ENCODE measurements around the gene FTO.

The FTO gene

DNA sequence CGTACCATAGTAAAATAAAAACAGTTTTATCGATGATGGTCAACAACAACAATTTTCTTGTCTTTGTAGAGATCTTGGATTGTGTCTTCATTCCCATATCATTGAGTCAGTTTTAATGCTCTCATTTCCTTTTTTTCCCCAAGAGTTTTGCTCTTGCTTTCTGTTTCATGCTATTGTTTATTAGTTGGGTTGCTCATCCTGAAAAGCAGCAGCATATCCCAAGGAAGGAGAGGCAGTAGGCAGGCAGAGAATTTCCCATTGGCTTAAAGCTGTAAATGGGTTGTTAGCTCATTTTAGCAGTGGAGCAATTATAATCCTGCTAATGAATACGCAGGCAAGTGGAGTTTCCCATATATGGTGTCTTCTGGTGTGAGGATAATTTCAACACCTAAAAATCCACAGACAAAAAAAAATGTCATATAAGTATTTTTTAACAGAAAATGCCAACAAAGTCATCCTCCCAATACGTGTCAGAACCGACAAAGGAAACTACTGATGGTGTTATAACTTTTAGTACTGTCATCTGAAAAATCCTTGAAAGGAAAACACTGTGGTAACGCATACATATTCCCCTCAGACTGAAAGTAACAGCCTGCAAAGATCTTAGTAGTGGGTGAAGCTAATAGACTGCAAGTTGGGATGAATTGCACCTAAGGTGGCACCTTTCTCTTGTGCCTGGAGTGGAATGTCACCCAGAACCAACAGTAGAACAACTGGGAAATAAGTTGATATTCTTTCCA is 218.3 kb downstream of the FTO start:
- H3K4me3 ChIP-seq (ENCODE audit: low read depth, low read length), result no peak overlapping the region
- TF ChIP-seq, protein P1, sequence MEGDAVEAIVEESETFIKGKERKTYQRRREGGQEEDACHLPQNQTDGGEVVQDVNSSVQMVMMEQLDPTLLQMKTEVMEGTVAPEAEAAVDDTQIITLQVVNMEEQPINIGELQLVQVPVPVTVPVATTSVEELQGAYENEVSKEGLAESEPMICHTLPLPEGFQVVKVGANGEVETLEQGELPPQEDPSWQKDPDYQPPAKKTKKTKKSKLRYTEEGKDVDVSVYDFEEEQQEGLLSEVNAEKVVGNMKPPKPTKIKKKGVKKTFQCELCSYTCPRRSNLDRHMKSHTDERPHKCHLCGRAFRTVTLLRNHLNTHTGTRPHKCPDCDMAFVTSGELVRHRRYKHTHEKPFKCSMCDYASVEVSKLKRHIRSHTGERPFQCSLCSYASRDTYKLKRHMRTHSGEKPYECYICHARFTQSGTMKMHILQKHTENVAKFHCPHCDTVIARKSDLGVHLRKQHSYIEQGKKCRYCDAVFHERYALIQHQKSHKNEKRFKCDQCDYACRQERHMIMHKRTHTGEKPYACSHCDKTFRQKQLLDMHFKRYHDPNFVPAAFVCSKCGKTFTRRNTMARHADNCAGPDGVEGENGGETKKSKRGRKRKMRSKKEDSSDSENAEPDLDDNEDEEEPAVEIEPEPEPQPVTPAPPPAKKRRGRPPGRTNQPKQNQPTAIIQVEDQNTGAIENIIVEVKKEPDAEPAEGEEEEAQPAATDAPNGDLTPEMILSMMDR (IDR thresholded peaks at IDR 0.05; ENCODE audit: borderline replicate concordance, insufficient read depth, low read depth, low read length), result no peak

DNA sequence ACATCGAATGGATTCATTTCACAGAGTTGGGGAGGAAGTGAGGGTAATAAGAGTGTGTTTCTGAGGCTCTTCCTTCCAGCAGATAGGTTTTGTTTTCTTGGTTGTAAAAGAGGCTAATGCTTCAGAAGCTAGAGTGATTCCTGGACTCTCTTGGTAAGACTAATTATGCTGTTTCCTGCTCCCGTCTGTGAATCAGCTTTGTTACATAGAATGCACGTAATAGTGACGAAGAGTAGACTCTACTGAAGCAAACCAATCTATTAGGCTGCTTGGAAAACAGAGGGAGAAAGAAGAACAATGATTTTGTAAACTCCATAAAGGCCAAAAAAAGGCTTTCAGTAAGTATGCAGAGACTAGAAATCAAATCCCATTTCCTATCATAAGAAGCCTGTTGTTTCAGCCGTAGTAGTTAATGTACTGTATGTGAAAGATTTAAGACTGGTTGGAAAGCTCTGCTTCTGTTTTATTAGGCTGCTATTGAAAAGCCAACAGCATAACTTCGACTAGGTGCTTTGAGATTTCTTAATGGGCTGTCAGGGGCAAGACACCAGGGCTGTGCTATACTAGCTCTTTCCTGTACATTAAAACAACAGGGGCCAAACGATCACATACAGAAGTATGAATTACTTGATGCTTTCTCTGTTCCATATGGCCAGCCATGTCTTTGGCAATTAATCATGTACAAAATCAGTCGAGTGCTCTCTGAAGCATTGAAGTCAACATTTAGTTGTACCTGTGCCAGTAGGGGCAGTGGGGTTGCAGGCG is 219.0 kb downstream of the FTO start:
- TF ChIP-seq, protein P1 (IDR thresholded peaks at IDR 0.05; ENCODE audit: borderline replicate concordance, insufficient read depth, low read depth, low read length), result no peak

DNA sequence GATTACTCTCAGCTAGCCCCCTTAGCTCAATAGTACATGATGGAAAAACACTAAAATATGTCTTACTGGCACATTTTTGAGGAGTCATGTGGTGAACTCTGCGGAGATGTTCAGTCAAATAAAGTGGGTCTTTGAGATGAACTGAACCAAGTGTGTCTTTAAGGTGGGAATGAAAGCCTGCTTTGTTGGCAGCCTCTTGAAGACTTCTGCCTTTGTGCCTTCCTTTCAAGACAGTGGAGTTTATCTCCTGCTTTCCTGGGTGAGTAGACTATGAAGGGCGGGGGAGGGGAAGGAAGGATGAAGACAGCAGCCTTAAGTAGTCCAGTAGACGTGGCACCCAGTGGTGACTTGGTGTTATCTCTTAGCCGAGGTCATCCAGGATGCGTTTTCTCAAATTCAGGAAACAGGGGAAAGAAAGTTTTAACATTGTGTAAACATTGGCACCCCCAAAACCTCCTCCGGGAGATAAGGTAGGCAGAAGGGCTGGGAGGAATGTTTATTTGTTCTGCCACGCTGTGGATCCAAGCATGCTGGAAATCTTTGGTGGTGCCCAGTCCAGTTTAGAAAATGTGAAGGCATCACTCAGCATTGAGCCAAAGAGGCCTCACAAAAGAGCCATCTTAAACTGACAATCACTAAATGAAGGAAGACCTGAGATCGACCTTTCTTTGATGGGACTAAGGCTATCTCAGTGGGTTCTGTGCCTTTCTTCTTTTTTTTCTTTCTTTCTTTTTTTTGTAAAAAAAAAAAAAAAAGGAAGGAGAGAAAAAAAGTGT is 220.6 kb downstream of the FTO start:
- H3K4me3 ChIP-seq (ENCODE audit: low read depth, low read length), result no peak overlapping the region
- TF ChIP-seq, protein P1 (IDR thresholded peaks at IDR 0.05; ENCODE audit: borderline replicate concordance, insufficient read depth, low read depth, low read length), result no peak

More for the DNA sequence above, 219.0 kb downstream of the FTO start:
- H3K4me3 ChIP-seq (ENCODE audit: low read depth, low read length), result no peak overlapping the region

DNA sequence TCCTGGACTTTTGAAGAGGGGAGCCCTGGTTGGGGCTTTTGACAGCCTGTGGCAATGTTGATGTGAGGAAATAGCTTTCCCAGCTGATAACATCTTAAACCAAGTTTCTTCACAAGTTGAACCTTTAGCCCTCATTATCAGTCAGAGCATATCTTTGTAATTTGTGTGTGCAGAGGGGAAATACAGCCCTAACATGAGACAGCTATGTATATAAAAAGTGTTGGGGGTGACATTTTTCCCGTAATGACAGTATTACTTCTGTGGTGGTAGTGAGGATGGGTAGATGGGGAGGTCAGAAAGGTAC is 221.1 kb downstream of the FTO start:
- H3K4me3 ChIP-seq (ENCODE audit: low read depth, low read length), result no peak overlapping the region
- TF ChIP-seq, protein P1 (IDR thresholded peaks at IDR 0.05; ENCODE audit: borderline replicate concordance, insufficient read depth, low read depth, low read length), result no peak

DNA sequence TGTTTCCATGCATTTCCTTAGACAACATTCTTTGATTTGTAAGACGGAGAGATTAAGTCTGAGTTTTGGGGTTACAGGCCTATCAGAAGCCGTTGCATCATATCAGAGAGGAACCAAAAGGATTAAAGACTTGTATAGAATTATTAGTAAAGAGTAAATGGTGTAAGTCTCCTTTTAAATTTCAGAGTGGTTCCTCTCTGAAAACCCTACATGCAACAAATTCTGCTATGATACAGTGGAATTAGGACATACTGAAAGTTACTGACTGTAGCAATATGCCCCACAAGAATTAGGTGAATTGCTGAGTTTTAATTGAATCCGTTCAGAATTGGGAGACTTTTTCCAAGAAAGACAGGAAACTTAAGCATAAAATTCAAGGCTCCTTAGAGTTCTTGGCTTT is 221.6 kb downstream of the FTO start:
- TF ChIP-seq, protein P1 (IDR thresholded peaks at IDR 0.05; ENCODE audit: borderline replicate concordance, insufficient read depth, low read depth, low read length), result no peak
- no peak overlapping the region for H3K4me3 ChIP-seq (ENCODE audit: low read depth, low read length)

DNA sequence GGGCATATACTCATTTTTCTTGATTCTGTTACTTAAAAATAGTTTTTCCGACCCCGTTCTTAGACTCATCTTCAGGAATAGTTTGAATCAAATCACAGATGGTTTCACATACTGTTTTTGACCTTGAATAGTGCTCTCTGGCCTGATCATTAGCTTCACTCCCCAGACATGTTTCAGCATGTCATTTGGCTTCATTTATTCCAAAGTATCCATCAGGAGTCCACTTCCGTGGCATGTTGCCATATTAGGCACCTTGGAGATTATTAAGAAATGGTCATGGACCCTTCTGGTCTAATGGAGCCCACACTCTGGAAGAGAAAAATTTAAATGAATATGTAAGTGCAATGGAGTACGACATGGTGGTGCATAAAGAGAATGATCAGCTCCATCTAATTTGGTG is 222.3 kb downstream of the FTO start:
- TF ChIP-seq, protein P1 (IDR thresholded peaks at IDR 0.05; ENCODE audit: borderline replicate concordance, insufficient read depth, low read depth, low read length), result no peak
- no peak overlapping the region for H3K4me3 ChIP-seq (ENCODE audit: low read depth, low read length)

Data from GM12875 (cell line).